Suppressor macrophage treated with lipopolysaccharide for 4 hours (primary cell): ENCODE measurements around the gene MIOS.
A peak's percentile ranks its signal among the peaks of the same experiment; 100 is the strongest.
"Not testable (repeated sequence)": the region's sequence is repeated elsewhere in the genome, so short reads cannot be mapped to it uniquely, and the experiment has no call there.

Experiments used
- DNase-seq: peaks from one replicate; pipeline ENCODE4 v3.0.0-alpha.2; 2020

The MIOS gene

DNA sequence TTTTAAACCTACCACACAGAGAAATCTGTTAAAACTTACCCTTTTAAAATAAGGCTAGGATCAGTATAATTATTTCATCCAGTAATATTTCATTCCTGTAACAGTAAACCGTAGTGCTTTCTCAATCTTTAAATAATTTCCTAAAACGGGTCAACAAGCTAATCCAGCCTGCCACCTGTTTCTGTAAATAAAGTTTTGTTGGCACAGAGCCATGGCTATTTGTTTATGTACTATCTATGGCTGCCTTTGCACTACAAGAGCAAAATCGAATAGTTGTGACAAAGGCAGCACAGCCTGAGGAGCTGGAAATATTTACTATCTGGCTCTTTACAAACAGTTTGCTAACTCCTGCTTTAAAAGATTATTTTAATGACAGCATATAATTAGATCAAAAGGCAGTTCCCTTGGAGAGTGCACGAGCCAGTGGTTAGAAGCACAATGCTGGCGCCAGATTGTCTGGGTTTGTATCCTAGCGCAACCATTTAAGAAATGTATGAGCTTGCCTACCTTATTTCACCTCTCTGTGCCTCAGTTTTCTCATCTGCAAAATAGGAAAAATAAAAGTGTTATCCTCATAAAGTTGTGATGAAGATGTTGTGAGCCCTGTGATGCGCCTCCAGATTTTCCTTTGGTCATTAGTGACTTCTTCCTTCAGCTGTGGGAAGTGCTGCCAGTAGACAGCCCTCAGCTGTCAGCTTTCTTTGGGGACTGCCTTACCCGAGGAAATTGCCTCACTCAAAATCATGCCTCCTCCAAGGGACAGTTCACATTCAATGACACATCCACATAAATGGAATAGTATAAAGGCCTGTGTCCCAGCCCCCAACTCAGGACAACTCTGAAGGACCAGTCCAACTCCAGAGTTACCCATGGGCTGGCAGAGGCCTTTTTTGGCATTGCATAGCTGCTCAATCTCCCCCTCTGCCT lies 11.8 kb upstream of the MIOS start:
- DNase-seq = no peak

DNA sequence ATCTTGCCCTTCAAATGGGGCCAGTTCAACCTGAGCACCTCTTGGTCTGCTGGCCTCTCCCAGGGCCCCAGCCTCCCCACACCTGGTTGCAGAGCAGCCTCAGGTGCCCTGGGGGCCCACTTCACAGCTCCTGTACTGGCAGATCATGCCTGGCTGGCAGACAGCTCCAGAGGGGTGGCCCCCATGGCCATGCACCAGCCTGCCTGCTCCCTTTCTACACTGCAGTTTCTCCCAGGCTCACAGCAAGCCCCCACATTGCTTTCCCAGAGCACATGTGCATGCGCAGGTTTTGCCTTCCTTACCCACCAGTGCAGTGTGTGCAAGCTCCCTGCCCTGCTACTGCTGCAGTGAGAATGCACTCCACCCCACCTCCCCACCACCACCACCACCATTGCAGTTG lies 9.8 kb upstream of the MIOS start:
- no peak for DNase-seq

DNA sequence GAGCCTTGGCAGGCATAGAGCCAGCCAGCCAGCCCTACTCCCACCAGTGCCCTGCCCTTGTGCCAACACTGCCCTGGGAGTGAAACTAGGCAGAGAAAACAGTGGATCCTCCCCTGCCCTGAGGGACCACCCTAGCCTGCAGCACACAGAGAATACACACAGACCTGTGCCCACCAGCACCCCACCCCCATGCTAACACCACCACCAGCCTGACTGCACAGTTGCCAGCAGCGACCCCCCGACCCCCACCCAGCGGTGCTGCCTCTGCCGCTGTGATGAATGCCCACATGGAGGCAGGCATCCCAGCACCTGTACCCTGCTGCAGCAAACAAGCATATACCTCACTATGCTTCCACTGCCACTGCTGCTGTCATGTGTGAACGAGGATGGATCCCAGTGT lies 9.4 kb upstream of the MIOS start:
- DNase-seq = no peak

DNA sequence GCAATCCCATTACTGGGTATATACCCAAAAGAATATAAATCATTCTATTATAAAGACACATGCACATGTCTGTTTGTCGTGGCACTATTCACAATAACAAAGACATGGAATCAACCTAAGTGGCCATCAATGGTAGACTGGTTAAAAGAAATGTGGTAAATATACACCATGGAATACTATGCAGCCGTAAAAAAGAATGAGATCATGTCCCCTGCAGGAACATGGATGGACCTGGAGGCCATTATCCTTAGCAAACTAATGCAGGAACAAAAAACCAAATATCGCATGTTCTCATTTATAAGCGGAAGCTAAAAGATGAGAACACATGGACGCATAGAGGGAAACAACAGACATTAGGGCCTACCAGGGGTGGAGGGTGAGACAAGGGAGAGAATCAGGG lies 5.1 kb upstream of the MIOS start:
- not testable (repeated sequence) for DNase-seq

- no peak for DNase-seq
Observed at GRCh38 chr7:7562736-7563135, 3.9 kb upstream of the MIOS start.

DNA sequence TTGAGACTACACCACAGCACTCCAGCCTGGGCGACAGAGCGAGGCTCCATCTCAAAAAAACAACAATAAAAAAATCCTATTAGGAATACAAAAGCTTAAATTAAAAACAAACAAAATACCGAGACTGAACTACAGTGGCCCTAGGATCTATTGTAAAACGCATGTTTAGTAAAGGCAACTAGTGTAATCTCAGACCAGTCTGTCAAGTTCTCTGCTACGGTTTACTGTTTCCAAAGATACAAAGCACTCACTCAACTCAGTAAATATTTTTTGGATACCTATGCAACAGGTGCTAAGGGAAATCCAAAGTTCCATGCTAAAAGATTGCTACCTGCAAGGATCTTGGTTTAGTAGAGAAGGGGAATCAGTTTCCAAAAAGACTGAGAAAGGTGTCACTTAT lies 3.4 kb upstream of the MIOS start:
- no peak for DNase-seq

GRCh38 chr7:7563813-7564212 lies 2.9 kb upstream of the MIOS start:
- DNase-seq = peak; percentile 13

- DNase-seq = peak; percentile 76
Observed at GRCh38 chr7:7564323-7564780, 2.3 kb upstream of the MIOS start.

- no peak for DNase-seq
Observed at GRCh38 chr7:7565018-7565680, 1.5 kb upstream of the MIOS start.

GRCh38 chr7:7565746-7566650 lies 686 bp upstream of the MIOS start:
- DNase-seq = no peak

- DNase-seq = no peak
Observed at GRCh38 chr7:7567898-7568531, 1.3 kb downstream of the MIOS start.

DNA sequence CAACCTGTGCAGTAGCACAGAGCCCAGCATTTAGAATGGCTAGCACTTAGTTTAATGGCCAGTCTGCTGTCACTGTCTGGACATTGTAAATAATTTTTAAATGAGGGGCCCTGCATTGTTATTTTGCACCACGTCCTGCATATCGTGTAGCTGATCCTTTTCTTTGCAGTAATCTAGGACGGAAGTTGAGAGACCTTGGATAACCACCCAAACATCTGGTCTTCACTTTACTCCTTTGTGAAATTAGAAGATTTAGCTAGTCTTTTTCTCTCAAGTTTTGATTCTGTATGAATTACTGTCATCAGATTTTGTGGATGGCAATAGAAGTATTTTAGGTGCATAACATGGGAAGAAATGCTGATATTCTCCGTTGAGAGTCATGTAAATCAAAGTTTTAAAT lies 1.9 kb downstream of the MIOS start:
- no peak for DNase-seq

- DNase-seq = peak; percentile 58
Observed at GRCh38 chr7:7569081-7569527, 2.4 kb downstream of the MIOS start.

- DNase-seq = no peak
Observed at GRCh38 chr7:7569615-7570014, 2.9 kb downstream of the MIOS start.

- no peak for DNase-seq
Observed at GRCh38 chr7:7570584-7570983, 3.9 kb downstream of the MIOS start.

DNA sequence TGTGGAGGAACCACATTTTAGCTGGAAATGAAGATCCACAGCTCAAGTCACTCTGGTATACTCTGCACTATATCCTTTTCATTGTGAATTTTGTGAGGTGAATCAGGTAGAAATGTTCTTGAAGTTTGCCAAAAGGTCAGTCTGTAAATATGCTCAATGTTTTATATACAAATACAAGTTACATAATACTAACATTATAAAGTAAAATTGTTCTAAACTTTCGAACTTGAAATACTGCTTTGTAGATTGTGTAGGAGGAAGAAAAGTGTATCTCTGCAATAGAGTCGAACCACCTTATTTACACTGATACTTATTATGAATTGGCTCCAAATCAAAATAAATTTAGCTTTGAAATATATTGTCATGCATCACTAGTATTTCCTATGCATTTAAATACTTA lies 7.0 kb downstream of the MIOS start:
- no peak for DNase-seq

DNA sequence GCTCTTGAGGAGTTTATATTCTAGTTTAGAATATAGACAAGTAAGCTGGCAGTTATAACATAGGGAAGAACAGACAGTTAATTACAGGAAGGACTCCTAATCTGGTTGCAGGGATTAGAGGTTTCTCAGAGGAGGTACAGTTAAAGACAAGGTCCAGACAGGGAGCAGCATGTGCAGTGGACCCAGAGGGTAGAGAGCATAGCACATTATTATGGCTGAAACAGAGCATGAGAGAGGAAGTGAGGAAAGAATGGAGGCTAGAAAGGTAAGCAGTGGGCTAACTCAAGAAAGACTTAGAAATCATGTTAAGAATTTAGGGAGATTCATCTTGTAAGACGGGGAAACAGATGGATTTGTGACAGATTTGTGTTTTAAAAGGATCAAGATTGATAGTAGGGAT lies 9.7 kb downstream of the MIOS start:
- no peak for DNase-seq

- DNase-seq = peak; percentile 40
Observed at GRCh38 chr7:7577888-7578287, 11.2 kb downstream of the MIOS start.

GRCh38 chr7:7579638-7580037 lies 13.0 kb downstream of the MIOS start:
- no peak for DNase-seq

GRCh38 chr7:7581531-7582179 lies 15.0 kb downstream of the MIOS start:
- DNase-seq = no peak

- DNase-seq = no peak
Observed at GRCh38 chr7:7582596-7582995, 15.9 kb downstream of the MIOS start.

- no peak for DNase-seq
Observed at GRCh38 chr7:7583731-7584130, 17.0 kb downstream of the MIOS start.
